Activated CD4-positive, alpha-beta T cell treated with anti-CD3 and anti-CD28 coated beads, Interleukin-2, amount 50 U/mL, for 1 hour (primary cell): ENCODE measurements around the gene PKP1.

Source experiments
- DNase-seq: peaks from one replicate; pipeline ENCODE4 v3.0.0-alpha.2; 2020

The PKP1 gene

GRCh38 chr1:201311356-201312011, 28.2 kb downstream of the PKP1 start:
- DNase-seq = no peak

- DNase-seq = no peak
Measured at GRCh38 chr1:201312298-201312697, 29.0 kb downstream of the PKP1 start.

DNA sequence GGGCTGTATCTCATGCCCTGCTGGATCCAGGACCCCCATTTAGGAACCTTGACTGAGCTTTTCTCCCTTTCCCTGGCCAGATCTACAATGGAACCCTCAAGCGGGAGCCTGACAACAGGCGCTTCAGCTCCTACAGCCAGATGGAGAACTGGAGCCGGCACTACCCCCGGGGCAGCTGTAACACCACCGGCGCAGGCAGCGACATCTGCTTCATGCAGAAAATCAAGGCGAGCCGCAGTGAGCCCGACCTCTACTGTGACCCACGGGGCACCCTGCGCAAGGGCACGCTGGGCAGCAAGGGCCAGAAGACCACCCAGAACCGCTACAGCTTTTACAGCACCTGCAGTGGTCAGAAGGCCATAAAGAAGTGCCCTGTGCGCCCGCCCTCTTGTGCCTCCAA, 29.8 kb downstream of the PKP1 start:
- DNase-seq = no peak

DNA sequence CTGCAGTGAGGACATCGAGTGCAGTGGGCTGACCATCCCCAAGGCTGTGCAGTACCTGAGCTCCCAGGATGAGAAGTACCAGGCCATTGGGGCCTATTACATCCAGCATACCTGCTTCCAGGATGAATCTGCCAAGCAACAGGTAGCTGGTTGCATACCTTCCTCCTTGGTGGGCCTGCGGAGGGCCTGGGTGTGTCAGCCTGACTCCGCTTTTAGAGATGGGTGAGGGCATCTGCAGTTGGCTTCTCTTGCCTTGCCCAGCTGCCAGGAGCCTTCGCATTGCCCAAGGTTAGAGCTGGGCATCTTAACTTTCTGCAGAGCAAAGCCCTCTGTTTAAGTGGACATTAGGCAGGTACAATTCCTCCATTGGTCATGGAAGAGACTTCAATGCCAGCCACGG, 33.2 kb downstream of the PKP1 start:
- no peak for DNase-seq

GRCh38 chr1:201317551-201317950, 34.2 kb downstream of the PKP1 start:
- no peak for DNase-seq

GRCh38 chr1:201318504-201319340, 35.4 kb downstream of the PKP1 start:
- no peak for DNase-seq

DNA sequence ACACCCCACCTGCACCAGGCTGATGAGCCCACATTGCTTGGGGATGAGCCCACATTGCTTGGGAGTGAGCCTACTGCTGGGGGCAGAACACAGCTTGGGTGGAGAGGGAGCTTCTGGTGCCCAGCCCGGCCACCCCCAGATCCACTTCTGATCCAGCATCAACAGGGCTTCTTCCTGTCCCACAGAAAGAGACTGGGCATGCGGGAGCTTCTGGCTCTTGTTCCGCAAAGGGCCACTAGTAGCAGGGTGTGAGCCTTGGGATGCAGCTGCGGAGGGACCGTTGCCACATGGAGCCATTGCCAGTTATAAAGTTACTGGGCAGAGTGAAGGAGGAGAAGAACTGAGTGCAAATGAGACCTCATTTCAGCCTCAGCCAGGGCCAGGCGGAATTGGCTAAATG, 36.3 kb downstream of the PKP1 start:
- no peak for DNase-seq

GRCh38 chr1:201320168-201320788, 37.0 kb downstream of the PKP1 start:
- DNase-seq = no peak

DNA sequence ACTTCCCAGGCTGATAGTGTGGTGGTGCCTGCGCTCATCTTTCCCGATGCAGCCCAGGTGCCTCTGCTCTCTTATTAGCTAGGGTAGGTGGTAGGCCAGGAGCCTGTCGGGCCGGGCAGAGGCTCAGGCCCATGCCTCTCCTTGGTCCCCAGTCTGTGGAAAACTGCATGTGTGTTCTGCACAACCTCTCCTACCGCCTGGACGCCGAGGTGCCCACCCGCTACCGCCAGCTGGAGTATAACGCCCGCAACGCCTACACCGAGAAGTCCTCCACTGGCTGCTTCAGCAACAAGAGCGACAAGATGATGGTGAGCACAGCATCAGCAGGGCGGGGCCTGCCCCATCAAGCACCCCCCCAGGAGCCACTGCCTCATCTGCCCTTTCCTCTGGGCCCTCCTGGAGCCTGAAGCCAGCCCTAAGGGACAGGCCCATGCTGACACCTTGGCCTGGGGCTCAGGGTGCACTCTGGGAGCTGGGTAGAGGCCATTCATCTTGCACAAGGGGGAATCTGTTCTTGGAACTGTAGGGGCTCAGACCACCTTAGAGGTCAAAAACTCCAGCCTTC, 38.6 kb downstream of the PKP1 start:
- no peak for DNase-seq

DNA sequence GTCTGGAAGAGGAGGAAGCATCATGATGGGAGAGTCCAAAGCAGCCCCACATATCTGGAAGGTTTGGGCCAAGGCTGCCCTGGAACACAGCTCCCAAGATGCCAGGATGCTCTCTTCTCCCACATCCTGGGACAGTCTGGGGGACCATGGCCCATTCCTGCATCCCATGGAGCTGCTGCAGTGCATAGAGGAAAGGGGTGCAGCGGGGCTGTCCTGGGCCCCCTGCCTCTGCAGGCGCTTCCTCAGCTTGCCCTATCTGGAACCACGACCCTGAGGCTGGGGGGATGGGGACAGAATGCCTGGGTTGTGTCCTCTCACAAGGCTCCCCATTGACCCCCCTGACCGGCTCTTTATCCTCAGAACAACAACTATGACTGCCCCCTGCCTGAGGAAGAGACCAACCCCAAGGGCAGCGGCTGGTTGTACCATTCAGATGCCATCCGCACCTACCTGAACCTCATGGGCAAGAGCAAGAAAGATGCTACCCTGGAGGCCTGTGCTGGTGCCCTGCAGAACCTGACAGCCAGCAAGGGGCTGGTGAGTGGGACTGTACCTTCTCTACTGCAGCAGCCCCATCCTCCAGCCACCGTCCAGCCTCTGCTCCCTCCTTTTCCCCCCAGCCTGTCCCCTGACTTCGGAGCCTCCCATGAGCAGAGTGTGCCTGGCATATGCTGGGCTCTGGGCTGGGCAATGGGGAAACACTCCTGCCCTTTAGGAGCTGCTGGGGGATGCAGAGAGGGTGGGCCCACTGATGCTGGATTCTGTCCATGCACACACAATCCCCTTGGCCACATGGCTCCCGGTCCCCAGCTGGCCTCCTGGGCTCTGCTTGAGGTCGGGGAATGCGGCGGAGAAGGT, 39.6 kb downstream of the PKP1 start:
- DNase-seq = no peak

DNA sequence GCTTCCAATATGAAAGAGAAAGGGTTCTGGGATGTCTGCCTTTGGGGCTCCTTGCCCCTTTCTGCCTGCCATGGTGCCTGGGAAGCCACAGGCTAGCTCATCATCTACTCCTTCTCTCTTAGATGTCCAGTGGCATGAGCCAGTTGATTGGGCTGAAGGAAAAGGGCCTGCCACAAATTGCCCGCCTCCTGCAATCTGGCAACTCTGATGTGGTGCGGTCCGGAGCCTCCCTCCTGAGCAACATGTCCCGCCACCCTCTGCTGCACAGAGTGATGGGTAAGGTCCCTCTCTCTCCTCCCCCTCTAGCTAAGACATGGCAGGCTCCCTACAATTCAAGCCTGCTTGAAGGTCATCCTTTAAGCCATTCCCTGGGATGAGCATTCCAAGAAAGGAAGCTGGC, 41.0 kb downstream of the PKP1 start:
- DNase-seq = no peak

GRCh38 chr1:201324821-201325677, 41.7 kb downstream of the PKP1 start:
- no peak for DNase-seq

DNA sequence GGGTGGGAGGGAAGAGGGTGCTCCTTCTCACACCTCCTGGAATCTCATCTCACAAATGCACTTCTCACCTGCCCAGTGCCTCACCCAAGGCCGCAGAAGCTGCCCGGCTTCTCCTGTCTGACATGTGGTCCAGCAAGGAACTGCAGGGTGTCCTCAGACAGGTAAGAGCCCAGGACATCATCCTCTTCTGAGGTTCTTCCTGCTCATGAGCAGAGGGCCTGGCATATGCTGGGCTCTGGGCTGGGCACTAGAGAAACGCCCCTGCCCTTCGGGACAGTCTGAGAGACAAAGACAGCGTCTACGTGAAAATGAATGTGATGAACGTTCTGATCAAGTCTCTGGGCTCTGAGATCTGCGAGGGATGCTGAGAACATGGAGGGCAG, 42.4 kb downstream of the PKP1 start:
- DNase-seq = no peak

- no peak for DNase-seq
Measured at GRCh38 chr1:201326710-201327109, 43.4 kb downstream of the PKP1 start.

- DNase-seq = no peak
Measured at GRCh38 chr1:201327687-201328240, 44.5 kb downstream of the PKP1 start.

- no peak for DNase-seq
Measured at GRCh38 chr1:201328576-201328975, 45.3 kb downstream of the PKP1 start.

DNA sequence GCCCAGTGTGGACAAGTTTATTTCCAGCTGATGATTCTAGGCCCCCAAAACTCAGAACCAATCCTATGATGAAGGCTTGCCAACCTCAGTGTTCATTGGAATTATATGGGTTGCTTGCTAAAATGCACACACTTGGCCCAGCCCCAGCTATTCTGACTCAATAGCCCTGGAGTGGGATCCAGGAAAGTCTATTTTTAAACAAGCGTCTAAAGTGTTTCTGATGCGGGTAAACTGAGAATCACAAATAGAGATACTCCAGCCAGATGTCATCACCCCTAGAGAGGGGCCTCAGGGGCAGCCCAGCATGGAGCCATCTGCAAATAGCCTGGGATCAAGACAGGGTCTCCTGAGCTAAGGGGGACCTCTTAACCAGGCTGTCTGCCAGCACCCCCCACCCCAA, 46.0 kb downstream of the PKP1 start:
- DNase-seq = no peak

GRCh38 chr1:201329801-201330200, 46.5 kb downstream of the PKP1 start:
- no peak for DNase-seq

DNA sequence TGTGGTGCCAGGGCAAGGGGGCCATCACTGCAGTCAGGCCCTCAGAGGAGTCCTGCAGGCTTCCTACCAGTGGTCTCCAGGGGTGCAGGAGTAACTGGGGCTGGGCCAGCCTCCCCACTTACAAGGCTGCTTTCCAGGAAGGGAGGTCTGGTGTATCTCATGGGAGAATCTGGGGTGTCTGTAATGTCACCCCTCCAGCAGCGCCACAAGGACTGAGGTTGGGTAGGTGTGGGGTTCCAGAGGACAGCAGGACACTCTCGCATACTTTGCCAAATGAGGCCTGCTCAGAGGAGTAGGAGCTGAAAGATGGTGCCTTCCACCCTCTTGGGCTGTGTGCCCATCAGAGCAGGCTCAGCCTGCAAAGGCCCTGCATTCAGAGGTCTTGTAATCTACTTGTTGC, 47.2 kb downstream of the PKP1 start:
- no peak for DNase-seq

- DNase-seq = no peak
Measured at GRCh38 chr1:201331166-201331565, 47.9 kb downstream of the PKP1 start.

DNA sequence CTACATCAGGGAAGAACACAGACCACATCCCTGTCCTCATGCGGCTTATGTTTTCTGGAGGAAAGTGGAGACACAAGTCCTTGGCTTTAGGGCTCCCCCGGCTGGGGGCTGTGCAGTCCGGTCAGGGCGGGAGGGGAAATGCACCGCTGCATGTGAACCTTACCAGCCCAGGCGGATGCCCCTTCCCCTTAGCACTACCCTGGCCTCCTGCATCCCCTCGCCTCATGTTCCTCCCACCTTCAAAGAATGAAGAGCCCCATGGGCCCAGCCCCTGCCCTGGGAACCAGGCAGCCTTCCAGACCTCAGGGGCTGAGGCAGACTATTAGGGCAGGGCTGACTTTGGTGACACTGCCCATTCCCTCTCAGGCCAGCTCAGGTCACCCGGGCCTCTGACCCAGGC, 48.7 kb downstream of the PKP1 start:
- no peak for DNase-seq
